SK-N-SH treated with all-trans-retinoic acid at 6 μM for 48 hours (cell line): ENCODE data around the gene PBX1.
"Not testable (repeated sequence)": the region's sequence is repeated elsewhere in the genome, so short reads cannot be mapped to it uniquely, and the experiment has no call there.

Experiments
- ATAC-seq: fragments of 200-7000 bp; cut with Tn5 transposase; 3 replicates; pipeline ENCODE4 v1.9.1; 2020; ENCODE audit warnings: mild to moderate bottlenecking, moderate library complexity
- ARNTL ChIP-seq: fragments of 450-650 bp; formaldehyde crosslinking; IDR thresholded peaks from 2 replicates; pipeline ENCODE4 v1.5.0; 2020; ENCODE audit warnings: low read depth, mild to moderate bottlenecking, moderate library complexity, borderline replicate concordance
- ESRRG ChIP-seq: fragments of 250-450 bp; sonication (Bioruptor Pico); IDR thresholded peaks from 2 replicates; pipeline ENCODE4 v1.6.1; 2021; ENCODE audit warnings: mild to moderate bottlenecking
- GLIS3 ChIP-seq: fragments of 250-450 bp; sonication (Bioruptor Pico); IDR thresholded peaks from 2 replicates; pipeline ENCODE4 v1.5.0; 2020; ENCODE audit warnings: mild to moderate bottlenecking, moderate library complexity
- OSR1 ChIP-seq: fragments of 250-450 bp; sonication (Bioruptor Pico); IDR thresholded peaks from 2 replicates; pipeline ENCODE4 v1.8.0; 2022; ENCODE audit warnings: moderate library complexity, mild to moderate bottlenecking, inconsistent platforms
- PATZ1 ChIP-seq: fragments of 250-450 bp; sonication (Bioruptor Pico); IDR thresholded peaks from 2 replicates; pipeline ENCODE4 v1.8.0; 2020; ENCODE audit warnings: mild to moderate bottlenecking, moderate library complexity, borderline replicate concordance
- POU6F1 ChIP-seq: fragments of 250-450 bp; sonication (Bioruptor Pico); IDR thresholded peaks from 2 replicates; pipeline ENCODE4 v1.8.0; 2021; ENCODE audit warnings: low read depth, mild to moderate bottlenecking, moderate library complexity, borderline replicate concordance
- PPARA ChIP-seq: fragments of 250-450 bp; sonication (Bioruptor Pico); IDR thresholded peaks from 2 replicates; pipeline ENCODE4 v1.5.0; 2020; ENCODE audit warnings: mild to moderate bottlenecking, borderline replicate concordance
- RARB ChIP-seq: fragments of 250-450 bp; sonication (Bioruptor Pico); IDR thresholded peaks from 2 replicates; pipeline ENCODE4 v1.8.0; 2021; ENCODE audit warnings: mild to moderate bottlenecking, moderate library complexity
- SNAI2 ChIP-seq: fragments of 250-450 bp; sonication (Bioruptor Pico); IDR thresholded peaks from 2 replicates; pipeline ENCODE4 v1.5.0; 2020; ENCODE audit warnings: mild to moderate bottlenecking, moderate library complexity
- TCF4 ChIP-seq: fragments of 250-450 bp; sonication (Bioruptor Pico); IDR thresholded peaks from 2 replicates; pipeline ENCODE4 v1.8.0; 2021; ENCODE audit warnings: mild to moderate bottlenecking, moderate library complexity, borderline replicate concordance
- TOX ChIP-seq: fragments of 250-450 bp; sonication (Bioruptor Pico); IDR thresholded peaks from 2 replicates; pipeline ENCODE4 v1.8.0; 2021; ENCODE audit warnings: mild to moderate bottlenecking, moderate library complexity, borderline replicate concordance
- TSHZ2 ChIP-seq: fragments of 250-450 bp; sonication (Bioruptor Pico); IDR thresholded peaks from 2 replicates; pipeline ENCODE4 v1.5.0; 2020; ENCODE audit warnings: mild to moderate bottlenecking, moderate library complexity
- ZC3H10 ChIP-seq: fragments of 250-450 bp; sonication (Bioruptor Pico); IDR thresholded peaks from 2 replicates; pipeline ENCODE4 v1.5.1; 2021; ENCODE audit warnings: mild to moderate bottlenecking, moderate library complexity
- ZNF565 ChIP-seq: fragments of 450-650 bp; formaldehyde crosslinking; conservative IDR thresholded peaks from 2 replicates; pipeline ENCODE4 v1.5.0; 2020; ENCODE audit warnings: low read depth, mild to moderate bottlenecking, moderate library complexity
- ZNF70 ChIP-seq: fragments of 450-650 bp; formaldehyde crosslinking; IDR thresholded peaks from 2 replicates; pipeline ENCODE4 v1.5.0; 2020; ENCODE audit warnings: mild to moderate bottlenecking, moderate library complexity
- ZNF8 ChIP-seq: fragments of 450-650 bp; formaldehyde crosslinking; IDR thresholded peaks from 2 replicates; pipeline ENCODE4 v1.5.0; 2020; ENCODE audit warnings: mild to moderate bottlenecking, moderate library complexity
- TF ChIP-seq, protein P1 (sequence below): fragments of 250-450 bp; sonication (Bioruptor Pico); IDR thresholded peaks from 2 replicates; pipeline ENCODE4 v1.5.1; 2021; ENCODE audit warnings: mild to moderate bottlenecking, moderate library complexity
- TF ChIP-seq, protein P2 (sequence below): fragments of 250-450 bp; sonication (Bioruptor Pico); IDR thresholded peaks from 2 replicates; pipeline ENCODE4 v1.5.1; 2020; ENCODE audit warnings: low read depth, mild to moderate bottlenecking, moderate library complexity

The PBX1 gene

GRCh38 chr1:164648636-164649035 is 89.7 kb downstream of the PBX1 start:
- no peak for TF ChIP-seq GLIS3 (CRISPR knock-in tag)
- TF ChIP-seq ZNF8 (CRISPR knock-in tag) = no peak
- TF ChIP-seq ZC3H10 (CRISPR knock-in tag) = no peak
- TF ChIP-seq TOX (CRISPR knock-in tag) = no peak
- TF ChIP-seq ZNF70 (CRISPR knock-in tag) = no peak
- TF ChIP-seq TCF4 (CRISPR knock-in tag) = no peak
- no peak for ATAC-seq

GRCh38 chr1:164649146-164649545 is 90.2 kb downstream of the PBX1 start:
- no peak for ATAC-seq
- no peak for TF ChIP-seq GLIS3 (CRISPR knock-in tag)

DNA sequence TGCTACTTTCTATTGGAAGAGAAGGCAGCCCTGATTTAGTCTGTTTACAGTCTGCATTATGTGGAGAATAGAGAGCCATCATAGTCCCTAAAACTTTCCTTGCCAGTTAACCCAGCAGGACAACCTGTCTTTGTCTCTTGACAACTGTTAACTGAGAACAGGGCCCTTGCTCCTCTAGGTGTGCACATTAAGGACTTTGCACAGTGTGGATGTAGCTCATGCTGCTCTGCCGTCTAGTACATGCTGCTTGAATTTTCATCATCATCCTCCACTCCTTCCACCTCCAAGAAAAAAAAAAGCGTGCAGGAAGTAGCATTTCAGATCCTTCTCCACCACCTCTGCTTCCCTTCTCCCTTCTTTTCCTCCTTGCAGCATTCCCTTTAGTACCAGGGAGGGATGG is 91.5 kb downstream of the PBX1 start:
- no peak for ATAC-seq
- TF ChIP-seq ZNF565 (CRISPR knock-in tag) (no peak), ARNTL (CRISPR knock-in tag) (no peak), PATZ1 (CRISPR knock-in tag) (no peak), ZC3H10 (CRISPR knock-in tag) (no peak), PPARA (CRISPR knock-in tag) (no peak)
- TF ChIP-seq, protein P1, sequence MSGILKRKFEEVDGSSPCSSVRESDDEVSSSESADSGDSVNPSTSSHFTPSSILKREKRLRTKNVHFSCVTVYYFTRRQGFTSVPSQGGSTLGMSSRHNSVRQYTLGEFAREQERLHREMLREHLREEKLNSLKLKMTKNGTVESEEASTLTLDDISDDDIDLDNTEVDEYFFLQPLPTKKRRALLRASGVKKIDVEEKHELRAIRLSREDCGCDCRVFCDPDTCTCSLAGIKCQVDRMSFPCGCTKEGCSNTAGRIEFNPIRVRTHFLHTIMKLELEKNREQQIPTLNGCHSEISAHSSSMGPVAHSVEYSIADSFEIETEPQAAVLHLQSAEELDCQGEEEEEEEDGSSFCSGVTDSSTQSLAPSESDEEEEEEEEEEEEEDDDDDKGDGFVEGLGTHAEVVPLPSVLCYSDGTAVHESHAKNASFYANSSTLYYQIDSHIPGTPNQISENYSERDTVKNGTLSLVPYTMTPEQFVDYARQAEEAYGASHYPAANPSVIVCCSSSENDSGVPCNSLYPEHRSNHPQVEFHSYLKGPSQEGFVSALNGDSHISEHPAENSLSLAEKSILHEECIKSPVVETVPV (CRISPR knock-in tag) = no peak

GRCh38 chr1:164651351-164651951 is 92.5 kb downstream of the PBX1 start:
- ATAC-seq = no peak
- TF ChIP-seq, protein P1 (CRISPR knock-in tag) = no peak
- TF ChIP-seq OSR1 (CRISPR knock-in tag) = no peak
- no peak for TF ChIP-seq TCF4 (CRISPR knock-in tag)
- TF ChIP-seq PATZ1 (CRISPR knock-in tag) = no peak
- no peak for TF ChIP-seq TSHZ2 (CRISPR knock-in tag)
- no peak for TF ChIP-seq ARNTL (CRISPR knock-in tag)
- TF ChIP-seq ESRRG (CRISPR knock-in tag) = no peak
- TF ChIP-seq GLIS3 (CRISPR knock-in tag) = no peak
- TF ChIP-seq RARB (CRISPR knock-in tag) = no peak
- TF ChIP-seq, protein P2, sequence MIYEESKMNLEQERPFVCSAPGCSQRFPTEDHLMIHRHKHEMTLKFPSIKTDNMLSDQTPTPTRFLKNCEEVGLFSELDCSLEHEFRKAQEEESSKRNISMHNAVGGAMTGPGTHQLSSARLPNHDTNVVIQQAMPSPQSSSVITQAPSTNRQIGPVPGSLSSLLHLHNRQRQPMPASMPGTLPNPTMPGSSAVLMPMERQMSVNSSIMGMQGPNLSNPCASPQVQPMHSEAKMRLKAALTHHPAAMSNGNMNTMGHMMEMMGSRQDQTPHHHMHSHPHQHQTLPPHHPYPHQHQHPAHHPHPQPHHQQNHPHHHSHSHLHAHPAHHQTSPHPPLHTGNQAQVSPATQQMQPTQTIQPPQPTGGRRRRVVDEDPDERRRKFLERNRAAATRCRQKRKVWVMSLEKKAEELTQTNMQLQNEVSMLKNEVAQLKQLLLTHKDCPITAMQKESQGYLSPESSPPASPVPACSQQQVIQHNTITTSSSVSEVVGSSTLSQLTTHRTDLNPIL (CRISPR knock-in tag) = no peak
- TF ChIP-seq POU6F1 (CRISPR knock-in tag) = no peak
- no peak for TF ChIP-seq PPARA (CRISPR knock-in tag)
- no peak for TF ChIP-seq ZNF8 (CRISPR knock-in tag)
- TF ChIP-seq SNAI2 (CRISPR knock-in tag) = no peak
- TF ChIP-seq TOX (CRISPR knock-in tag) = no peak
- TF ChIP-seq ZNF565 (CRISPR knock-in tag) = no peak

GRCh38 chr1:164652969-164653368 is 94.0 kb downstream of the PBX1 start:
- not testable (repeated sequence) for ATAC-seq
